Astrocyte of the cerebellum (primary cell): ENCODE data around the gene TAL2.

Experiments
- DNase-seq: peaks from one replicate; pipeline ENCODE4 v3.0.0-alpha.2; 2011; ENCODE audit warnings: low read depth
- H3K4me3 ChIP-seq: 2 replicates; pipeline ENCODE4 v1.5.1; 2011; ENCODE audit warnings: mild to moderate bottlenecking, low read depth, low read length, moderate library complexity
- CTCF ChIP-seq: IDR thresholded peaks from 2 replicates; pipeline ENCODE4 v1.5.1; 2012; ENCODE audit warnings: low read length, low read depth, moderate library complexity, mild to moderate bottlenecking; ENCODE audit errors: missing control alignments
- in situ Hi-C: cut with HindIII; loops from 2 replicates; pipeline ENCODE4 v1.10.0; 2017; ENCODE audit warnings: low sequenced_read_pairs

TAL2 gene

GRCh38 chr9:105662184-105663104, at the start of gene TAL2:
Gene TAL2 (plus strand): TSS chr9:105662457. CDS start chr9:105662497, 40 bp downstream.
- no peak for TF ChIP-seq CTCF
- in situ Hi-C loops, result no loop called here
- H3K4me3 ChIP-seq, result no peak within 1 kb of the TSS
- DNase-seq, result no peak

- TF ChIP-seq CTCF, result no peak
- no peak overlapping the region for H3K4me3 ChIP-seq
- in situ Hi-C loops, result loop anchor here (5.0 kb wide), 1 partner anchor 101 kb away; no protein-coding TSS in a partner anchor
- DNase-seq, result no peak
Measured at GRCh38 chr9:105621001-105621400, 41.3 kb upstream of the TAL2 start.

GRCh38 chr9:105625088-105625487, 37.2 kb upstream of the TAL2 start:
- H3K4me3 ChIP-seq, result no peak overlapping the region
- TF ChIP-seq CTCF, result no peak
- no peak for DNase-seq
- in situ Hi-C loops, result no loop called here

GRCh38 chr9:105632807-105633206, 29.4 kb upstream of the TAL2 start:
- no peak for DNase-seq
- in situ Hi-C loops, result no loop called here
- H3K4me3 ChIP-seq, result no peak overlapping the region
- TF ChIP-seq CTCF, result no peak

GRCh38 chr9:105633411-105633810, 28.8 kb upstream of the TAL2 start:
- no peak for TF ChIP-seq CTCF
- in situ Hi-C loops, result no loop called here
- H3K4me3 ChIP-seq, result no peak overlapping the region
- no peak for DNase-seq

- DNase-seq, result no peak
- TF ChIP-seq CTCF, result no peak
- in situ Hi-C loops, result no loop called here
- no peak overlapping the region for H3K4me3 ChIP-seq
Measured at GRCh38 chr9:105636331-105636730, 25.9 kb upstream of the TAL2 start.
